OCI-LY7 (cell line): ENCODE data around the gene SECISBP2L. TPM values are rescaled to one million over a fixed set of nuclear protein-coding genes. Genes with fewer than 3 reads are reported as not detected.

ENCODE experiments used
- BruUV-seq: library from RNA; stranded (reverse); fragments of 400-500 nt; replicated peaks from 2 replicates; lab custom pipeline; 2021; lab: Mats Ljungman, UMichigan
- CTCF ChIA-PET: fragments of 300-600 bp; sonication (Branson Sonifier 250); formaldehyde crosslinking; loops from one replicate; lab custom pipeline; 2022; ENCODE audit warnings: antibody characterized with exemption; ENCODE audit not compliant: unreplicated experiment; lab: Charles Lee
- POLR2A ChIA-PET: fragments of 300-600 bp; sonication (Branson Sonifier 250); formaldehyde crosslinking; loops from one replicate; lab custom pipeline; 2022; ENCODE audit warnings: antibody characterized with exemption; lab: Charles Lee
- DNase-seq: peaks from one replicate; pipeline ENCODE4 v3.0.0-alpha.2; 2015; ENCODE audit warnings: low spot score
- H2AFZ ChIP-seq: fragments of 200-600 bp; sonication (generic), shearing (Covaris generic); 2 replicates; pipeline ENCODE4 v1.6.1; 2014; ENCODE audit warnings: mild to moderate bottlenecking, antibody characterized with exemption, low read length, moderate library complexity
- H3K27ac ChIP-seq: fragments of 200-600 bp; sonication (generic); 2 replicates; pipeline ENCODE4 v1.5.1; 2014; ENCODE audit warnings: mixed run types, low read depth, mild to moderate bottlenecking, moderate library complexity, low read length, inconsistent platforms; ENCODE audit not compliant: poor library complexity, severe bottlenecking
- H3K36me3 ChIP-seq: fragments of 200-600 bp; sonication (generic); 2 replicates; pipeline ENCODE4 v1.6.1; 2014; ENCODE audit warnings: mild to moderate bottlenecking, antibody characterized with exemption, low read length, moderate library complexity, mixed read lengths; ENCODE audit not compliant: insufficient read depth
- H3K4me1 ChIP-seq: fragments of 200-600 bp; sonication (generic); 2 replicates; pipeline ENCODE4 v1.5.1; 2014; ENCODE audit warnings: mild to moderate bottlenecking, low read length; ENCODE audit not compliant: insufficient read depth, poor library complexity, severe bottlenecking
- H3K4me2 ChIP-seq: fragments of 200-600 bp; sonication (generic); 2 replicates; pipeline ENCODE4 v1.6.1; 2014; ENCODE audit warnings: mild to moderate bottlenecking, low read length
- H3K4me3 ChIP-seq: fragments of 200-600 bp; sonication (generic); 2 replicates; pipeline ENCODE4 v1.5.1; 2014; ENCODE audit warnings: mild to moderate bottlenecking, low read depth, low read length; ENCODE audit not compliant: poor library complexity, severe bottlenecking
- H3K79me2 ChIP-seq: fragments of 200-600 bp; sonication (generic); 2 replicates; pipeline ENCODE4 v1.6.1; 2016; ENCODE audit warnings: low read depth, mild to moderate bottlenecking, low read length, moderate library complexity, mixed read lengths; ENCODE audit not compliant: insufficient read depth
- H3K9me2 ChIP-seq: fragments of 200-600 bp; sonication (generic); 2 replicates; pipeline ENCODE4 v1.6.1; 2016; ENCODE audit warnings: mild to moderate bottlenecking, low read length, mixed read lengths; ENCODE audit not compliant: insufficient read depth
- H3K9me3 ChIP-seq: fragments of 200-600 bp; sonication (generic); 2 replicates; pipeline ENCODE4 v1.6.1; 2014; ENCODE audit warnings: mild to moderate bottlenecking, mixed run types, low read length, mixed read lengths
- H4K20me1 ChIP-seq: fragments of 200-600 bp; sonication (generic); 2 replicates; pipeline ENCODE4 v1.6.1; 2014; ENCODE audit warnings: mild to moderate bottlenecking, antibody characterized with exemption, low read length, moderate library complexity, mixed read lengths; ENCODE audit not compliant: insufficient read depth
- CTCF ChIP-seq: fragments of 200-600 bp; sonication (generic); conservative IDR thresholded peaks from 2 replicates; pipeline ENCODE4 v1.5.1; 2014; ENCODE audit warnings: mild to moderate bottlenecking, antibody characterized with exemption, low read length, moderate library complexity, mixed read lengths
- EZH2phosphoT487 ChIP-seq: fragments of 200-600 bp; sonication (generic); IDR thresholded peaks from 2 replicates; pipeline ENCODE4 v1.6.1; 2018; ENCODE audit warnings: low read depth, borderline replicate concordance, mild to moderate bottlenecking, mixed run types, antibody characterized with exemption, low read length, moderate library complexity, mixed read lengths
- intact Hi-C: fragments of 100-400 bp; cut with micrococcal nuclease; formaldehyde crosslinking; loops from one replicate; pipeline ENCODE4 v1.10.0; 2022; ENCODE audit not compliant: unreplicated experiment
- total RNA-seq, 2 experiments: library from RNA; depleted of rRNA in 1 of 2; stranded (reverse); fragments of >200 nt in 1 of 2; shearing (Covaris generic) in 1 of 2; gene quantifications; 2 replicates each; pipeline ENCODE4 v1.2.3, GENCODE V29; 2014 to 2022

SECISBP2L gene
- total RNA-seq, 2 experiments from 2014 or later: 15.4 to 26.3 TPM

GRCh38 chr15:48962662-48963523 lies 83.4 kb downstream of the SECISBP2L start:
- no TSS peak for BruUV-seq
- ChIA-PET POLR2A (interaction anchor here (0.8 kb wide), 1 partner anchor 13 kb away, joined by 3 read pairs; no protein-coding TSS in a partner anchor), CTCF (no interaction called here)
- intact Hi-C loops: no loop called here
- TF ChIP-seq EZH2phosphoT487 (no peak), CTCF (no peak)
- H3K9me2 ChIP-seq: no peaks in the 10 kb centered on the region
- H3K9me3 ChIP-seq: no peaks in the 10 kb centered on the region
- H2AFZ ChIP-seq: no peak overlapping the region
- H3K4me2 ChIP-seq: no peak overlapping the region
- no peaks in the 10 kb centered on the region for H3K4me1 ChIP-seq
- H3K36me3 ChIP-seq: no peaks in the 10 kb centered on the region
- no peaks in the 10 kb centered on the region for H3K79me2 ChIP-seq
- no peak for DNase-seq
- no peaks in the 10 kb centered on the region for H4K20me1 ChIP-seq
- no peak overlapping the region for H3K4me3 ChIP-seq
- H3K27ac ChIP-seq: no peak overlapping the region

GRCh38 chr15:48955967-48956366 lies 90.3 kb downstream of the SECISBP2L start:
- H3K4me2 ChIP-seq: no peak overlapping the region
- no peaks in the 10 kb centered on the region for H3K9me3 ChIP-seq
- ChIA-PET CTCF (no interaction called here), POLR2A (no interaction called here)
- H3K27ac ChIP-seq: no peak overlapping the region
- H3K79me2 ChIP-seq: no peaks in the 10 kb centered on the region
- H3K9me2 ChIP-seq: no peaks in the 10 kb centered on the region
- no peak overlapping the region for H3K4me3 ChIP-seq
- no peaks in the 10 kb centered on the region for H3K36me3 ChIP-seq
- no peak for DNase-seq
- intact Hi-C loops: no loop called here
- TF ChIP-seq CTCF (no peak), EZH2phosphoT487 (no peak)
- no peaks in the 10 kb centered on the region for H3K4me1 ChIP-seq
- no peak overlapping the region for H2AFZ ChIP-seq
- no peaks in the 10 kb centered on the region for H4K20me1 ChIP-seq
- BruUV-seq: no TSS peak

GRCh38 chr15:48955370-48955769 lies 90.9 kb downstream of the SECISBP2L start:
- no peak for TF ChIP-seq EZH2phosphoT487
- no peak for TF ChIP-seq CTCF
- no peak for DNase-seq
- Histone ChIP-seq H3K9me3 (no peaks in the 10 kb centered on the region), H3K9me2 (no peaks in the 10 kb centered on the region), H3K4me3 (no peak overlapping the region), H3K27ac (no peak overlapping the region), H2AFZ (no peak overlapping the region), H3K4me2 (no peak overlapping the region), H3K79me2 (no peaks in the 10 kb centered on the region), H3K36me3 (no peaks in the 10 kb centered on the region), H4K20me1 (no peaks in the 10 kb centered on the region), H3K4me1 (no peaks in the 10 kb centered on the region)
- no TSS peak for BruUV-seq
- CTCF ChIA-PET: no interaction called here
- POLR2A ChIA-PET: no interaction called here
- intact Hi-C loops: no loop called here
